ENCODE measurements around the gene ARHGAP11B.
"Not testable (repeated sequence)": the region's sequence is repeated elsewhere in the genome, so short reads cannot be mapped to it uniquely, and the experiment has no call there.

The ARHGAP11B gene

GRCh38 chr15:30625436-30626193, at the start of gene ARHGAP11B:
TSS of gene ARHGAP11B (plus strand) at chr15:30626128.
- DNase-seq (ENCODE audit: low read depth in 3 of 3, low spot score in 2 of 3): peak; percentile 96 to 100 (median 100)

GRCh38 chr15:30579394-30579970, 46.4 kb upstream of the ARHGAP11B start:
- not testable (repeated sequence) for DNase-seq (ENCODE audit: low read depth in 3 of 3, low spot score in 2 of 3)

GRCh38 chr15:30580716-30581115, 45.2 kb upstream of the ARHGAP11B start:
- DNase-seq (ENCODE audit: low read depth in 3 of 3, low spot score in 2 of 3): not testable (repeated sequence)

GRCh38 chr15:30598953-30599352, 27.0 kb upstream of the ARHGAP11B start:
- not testable (repeated sequence) for DNase-seq (ENCODE audit: low read depth in 3 of 3, low spot score in 2 of 3)

DNA sequence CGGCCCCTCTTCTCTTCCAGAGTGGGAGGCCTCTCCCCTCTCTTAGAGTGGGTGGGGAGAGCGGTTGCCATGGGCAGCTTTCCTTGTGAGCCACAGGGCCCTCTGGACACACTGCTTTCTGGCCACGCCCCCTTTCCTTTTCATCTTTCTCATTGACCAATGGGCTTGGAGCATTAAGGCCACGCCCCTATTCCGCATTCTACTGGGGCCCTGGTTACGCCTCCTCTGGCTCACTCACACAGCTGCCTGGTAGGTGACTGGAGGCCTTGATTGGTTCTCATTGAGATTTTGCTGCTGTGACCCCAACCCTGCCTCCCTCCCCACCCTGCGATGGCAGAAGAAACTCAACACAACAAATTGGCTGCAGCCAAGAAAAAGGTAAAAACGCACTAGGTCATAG, 22.1 kb upstream of the ARHGAP11B start, which contains the start of gene GOLGA8H:
Gene GOLGA8H (plus strand): TSS at position 233 of the 400 bp plus-strand sequence. CDS start 98 bp downstream, at position 331.
- DNase-seq (ENCODE audit: low read depth in 3 of 3, low spot score in 2 of 3): not testable (repeated sequence)

DNA sequence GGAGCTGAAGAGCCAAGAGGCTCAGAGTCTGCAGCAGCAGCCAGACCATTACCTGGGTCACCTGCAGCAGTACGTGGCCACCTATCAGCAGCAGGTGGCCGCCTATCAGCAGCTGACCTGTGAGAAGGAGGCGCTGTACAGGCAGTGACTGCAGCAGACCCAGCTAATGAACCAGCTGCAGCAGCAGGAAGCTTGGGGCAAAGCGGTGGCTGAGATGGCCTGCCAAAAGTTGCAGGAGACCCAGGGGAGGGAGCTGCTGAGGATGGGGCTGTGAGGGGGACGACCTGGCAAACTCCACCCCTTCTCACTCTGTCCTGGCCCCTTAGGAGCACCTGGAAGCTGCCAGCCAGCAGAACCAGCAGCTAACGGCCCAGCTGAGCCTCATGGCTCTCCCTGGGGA, 13.7 kb upstream of the ARHGAP11B start:
- DNase-seq (ENCODE audit: low read depth in 3 of 3, low spot score in 2 of 3): not testable (repeated sequence)

DNA sequence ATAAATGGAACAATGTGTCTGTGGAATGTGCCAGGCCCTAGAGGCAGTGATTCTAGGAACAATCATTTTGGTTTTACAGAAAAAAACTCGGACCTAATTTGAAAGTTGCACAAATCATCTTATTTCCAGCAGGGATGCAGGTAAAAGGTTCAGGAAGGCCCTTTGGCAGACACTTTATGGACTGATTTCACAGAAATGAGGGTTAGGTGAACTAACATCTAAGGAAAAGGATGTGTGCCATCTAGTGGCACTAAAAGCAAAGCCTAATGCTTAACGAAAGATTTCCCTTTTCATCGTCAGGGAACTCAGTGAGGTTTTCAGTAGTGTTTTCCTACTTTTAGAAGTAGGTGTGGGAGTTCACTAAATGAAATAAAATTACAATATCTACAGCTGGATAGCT, 4.6 kb upstream of the ARHGAP11B start:
- not testable (repeated sequence) for DNase-seq (ENCODE audit: low read depth in 3 of 3, low spot score in 2 of 3)

DNA sequence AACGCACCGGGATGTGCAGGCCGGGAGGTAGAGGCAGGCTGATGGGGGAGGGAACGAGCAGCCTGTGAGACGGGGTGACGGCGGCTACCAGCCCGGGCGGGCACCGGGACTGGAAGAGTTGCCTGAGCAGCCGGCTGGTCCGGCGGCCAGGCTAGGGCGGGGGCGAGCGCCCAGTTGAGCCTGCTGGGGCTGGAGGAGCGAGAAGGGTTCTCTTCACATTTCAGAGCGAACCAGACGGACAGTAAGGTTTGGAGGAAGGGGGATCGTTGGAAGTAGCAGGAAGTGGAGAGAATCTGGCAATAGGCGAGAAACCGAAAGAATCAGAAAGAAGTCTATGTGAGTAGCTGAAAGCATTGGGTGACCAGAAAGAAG, 252 bp downstream of the ARHGAP11B start:
- peak in 2 of 3 donors; percentile 10 to 18 for DNase-seq (ENCODE audit: low read depth in 3 of 3, low spot score in 2 of 3)

- DNase-seq (ENCODE audit: low read depth in 3 of 3, low spot score in 2 of 3): not testable (repeated sequence)
Measured at GRCh38 chr15:30626632-30627031, 704 bp downstream of the ARHGAP11B start.

- no peak for DNase-seq (ENCODE audit: low read depth in 3 of 3, low spot score in 2 of 3)
Measured at GRCh38 chr15:30650012-30650929, 24.3 kb downstream of the ARHGAP11B start.

DNA sequence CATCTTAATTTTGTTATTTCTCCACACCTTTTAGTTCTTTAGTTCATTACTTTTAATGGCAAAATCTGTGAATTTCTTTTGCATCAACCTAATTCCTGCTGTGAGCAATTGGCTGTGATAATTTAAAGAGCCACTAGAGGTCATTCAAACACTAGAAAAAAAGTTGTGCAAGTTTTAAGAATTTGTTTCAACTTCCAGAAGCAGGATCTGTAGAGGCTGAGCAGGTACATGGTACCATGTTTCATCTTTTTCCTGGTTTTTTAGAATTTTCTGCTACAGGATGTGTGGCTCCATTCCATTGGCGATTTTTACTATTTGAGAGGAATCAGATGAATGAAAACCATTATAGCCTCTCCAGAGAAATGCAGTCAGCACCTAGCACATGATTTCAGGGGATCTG, 35.2 kb downstream of the ARHGAP11B start:
- peak in 2 of 3 donors; percentile 6 to 10 for DNase-seq (ENCODE audit: low read depth in 3 of 3, low spot score in 2 of 3)

DNA sequence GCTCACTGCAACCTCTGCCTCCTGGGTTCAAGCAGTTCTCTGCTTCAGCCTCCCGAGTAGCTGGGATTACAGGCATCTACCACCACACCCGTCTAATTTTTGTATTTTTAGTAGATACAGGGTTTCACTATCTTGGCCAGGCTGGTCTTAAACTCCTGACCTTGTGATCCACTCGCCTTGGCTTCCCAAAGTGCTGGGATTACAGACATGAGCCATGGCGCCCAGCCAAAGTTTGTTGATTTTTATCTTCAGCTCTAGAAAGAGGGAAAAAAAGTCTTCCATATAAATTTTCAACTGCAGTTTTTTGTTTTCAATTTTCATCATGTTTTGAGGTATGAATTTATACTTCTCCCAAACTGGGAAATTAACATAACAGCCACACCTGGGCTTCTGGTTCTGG, 43.7 kb downstream of the ARHGAP11B start:
- not testable (repeated sequence) for DNase-seq (ENCODE audit: low read depth in 3 of 3, low spot score in 2 of 3)

- no peak for DNase-seq (ENCODE audit: low read depth in 3 of 3, low spot score in 2 of 3)
Measured at GRCh38 chr15:30670056-30670455, 44.1 kb downstream of the ARHGAP11B start.

DNA sequence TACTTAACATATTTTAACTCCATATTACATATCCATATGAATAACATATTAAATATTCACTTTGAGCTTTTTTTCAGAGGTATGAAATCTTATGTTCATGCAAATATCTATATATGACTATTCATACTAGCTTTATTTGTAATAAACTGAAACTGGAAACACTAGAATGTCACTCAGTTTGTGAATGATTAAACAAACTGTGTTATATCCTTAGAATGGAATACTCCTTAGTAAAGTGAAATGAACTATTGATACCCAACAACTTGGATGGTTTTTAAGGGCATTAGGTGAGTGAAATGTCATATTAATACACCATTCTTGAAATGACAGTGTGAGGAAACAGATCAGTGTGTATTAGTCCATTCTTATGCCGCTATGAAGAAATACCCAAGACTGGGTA, 45.4 kb downstream of the ARHGAP11B start:
- no peak for DNase-seq (ENCODE audit: low read depth in 3 of 3, low spot score in 2 of 3)

- DNase-seq (ENCODE audit: low read depth in 3 of 3, low spot score in 2 of 3): no peak
Measured at GRCh38 chr15:30675126-30675525, 49.2 kb downstream of the ARHGAP11B start.

DNA sequence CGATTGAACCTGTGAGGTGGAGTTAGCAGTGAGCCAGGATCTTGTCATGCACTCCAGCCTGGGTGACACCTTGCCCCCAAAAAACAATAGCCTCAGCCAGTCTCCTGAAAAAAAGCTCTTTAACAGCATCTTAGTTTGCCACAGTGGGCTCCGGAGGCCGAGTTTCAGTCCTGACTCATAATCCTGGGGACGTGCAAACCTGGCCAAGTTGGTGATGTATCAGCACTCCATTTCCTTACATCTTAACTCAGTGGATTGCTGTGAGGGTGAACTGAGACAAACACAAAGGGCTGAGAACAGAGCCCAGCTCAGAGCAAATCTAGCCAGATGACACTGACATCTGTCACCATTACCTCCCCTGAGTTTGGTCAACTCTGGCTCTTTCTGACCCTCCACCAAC, 50.0 kb downstream of the ARHGAP11B start:
- DNase-seq (ENCODE audit: low read depth in 3 of 3, low spot score in 2 of 3): not testable (repeated sequence)

- not testable (repeated sequence) for DNase-seq (ENCODE audit: low read depth in 3 of 3, low spot score in 2 of 3)
Measured at GRCh38 chr15:30680997-30681396, 55.1 kb downstream of the ARHGAP11B start.

GRCh38 chr15:30685709-30686285, 59.9 kb downstream of the ARHGAP11B start:
- not testable (repeated sequence) for DNase-seq (ENCODE audit: low read depth in 3 of 3, low spot score in 2 of 3)

- DNase-seq (ENCODE audit: low read depth in 3 of 3, low spot score in 2 of 3): not testable (repeated sequence)
Measured at GRCh38 chr15:30686651-30687050, 60.7 kb downstream of the ARHGAP11B start.
